Dermis blood vessel endothelial cell (primary cell): ENCODE data around the gene GNPDA1. TPM values are rescaled to one million over a fixed set of nuclear protein-coding genes. Genes with fewer than 3 reads are reported as not detected.

Experiments
- DNase-seq: peaks from one replicate; pipeline ENCODE4 v3.0.0; 2010
- total RNA-seq: library from RNA; depleted of rRNA; stranded (reverse); fragments of >200 nt; gene quantifications from 2 replicates; pipeline ENCODE4 v1.2.3, GENCODE V29; 2014

Gene GNPDA1
- total RNA-seq, 1 donor from 2014 or later = 51.4 TPM

- DNase-seq = no peak
Observed at GRCh38 chr5:141952020-141952419, 60.8 kb downstream of the GNPDA1 start.

- DNase-seq = peak; percentile 88
Observed at GRCh38 chr5:141951332-141951781, 61.5 kb downstream of the GNPDA1 start.

Other genes starting within 250 kb of the GNPDA1 start
- 94.4 and 162 TPM in 2 replicates for gene PCDH1, start 134.6 kb downstream of the GNPDA1 start, total RNA-seq
- gene DELE1, start 89.2 kb downstream of the GNPDA1 start, total RNA-seq = 66.4 and 81.7 TPM in 2 replicates
- 48.2 and 60.9 TPM in 2 replicates for gene PCDH12, start 54.8 kb downstream of the GNPDA1 start, total RNA-seq
- 75.7 and 88.3 TPM in 2 replicates for gene RNF14, start 43.9 kb downstream of the GNPDA1 start, total RNA-seq
- 57.7 and 72.1 TPM in 2 replicates for gene NDFIP1, start 95.8 kb upstream of the GNPDA1 start, total RNA-seq